HG02870 (cell line): ENCODE data around the gene PLEKHM2.

Source experiments
- ATAC-seq: cut with Tn5 transposase; IDR thresholded peaks from one replicate; pipeline ENCODE4 v1.9.1; 2021; ENCODE audit warnings: mild to moderate bottlenecking, moderate library complexity; ENCODE audit not compliant: unreplicated experiment

PLEKHM2 gene

GRCh38 chr1:15737324-15738319 is 53.5 kb downstream of the PLEKHM2 start:
- no peak for ATAC-seq

- ATAC-seq, result no peak
Observed at GRCh38 chr1:15738416-15739113, 54.4 kb downstream of the PLEKHM2 start.

- ATAC-seq, result no peak
Observed at GRCh38 chr1:15739259-15739658, 55.1 kb downstream of the PLEKHM2 start.

DNA sequence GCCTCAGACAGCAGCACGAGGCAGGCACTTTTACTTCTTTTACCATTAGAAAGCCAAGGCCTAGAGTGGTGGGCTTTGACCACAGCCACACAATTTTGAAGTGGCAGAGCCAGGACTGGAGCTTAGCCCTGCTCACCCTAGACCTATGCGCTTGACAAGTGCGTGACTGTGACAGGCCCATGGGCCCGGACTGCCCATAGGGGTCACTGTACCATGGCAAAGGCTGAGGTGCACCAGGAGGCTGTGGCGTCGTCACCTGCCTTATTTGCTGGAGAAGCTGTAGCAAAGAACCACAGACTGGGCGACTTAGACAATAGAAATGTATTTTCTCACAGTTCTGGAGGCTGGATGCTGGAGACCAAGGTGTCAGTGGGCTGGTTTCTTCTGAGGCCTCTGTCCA is 55.6 kb downstream of the PLEKHM2 start:
- ATAC-seq, result no peak

DNA sequence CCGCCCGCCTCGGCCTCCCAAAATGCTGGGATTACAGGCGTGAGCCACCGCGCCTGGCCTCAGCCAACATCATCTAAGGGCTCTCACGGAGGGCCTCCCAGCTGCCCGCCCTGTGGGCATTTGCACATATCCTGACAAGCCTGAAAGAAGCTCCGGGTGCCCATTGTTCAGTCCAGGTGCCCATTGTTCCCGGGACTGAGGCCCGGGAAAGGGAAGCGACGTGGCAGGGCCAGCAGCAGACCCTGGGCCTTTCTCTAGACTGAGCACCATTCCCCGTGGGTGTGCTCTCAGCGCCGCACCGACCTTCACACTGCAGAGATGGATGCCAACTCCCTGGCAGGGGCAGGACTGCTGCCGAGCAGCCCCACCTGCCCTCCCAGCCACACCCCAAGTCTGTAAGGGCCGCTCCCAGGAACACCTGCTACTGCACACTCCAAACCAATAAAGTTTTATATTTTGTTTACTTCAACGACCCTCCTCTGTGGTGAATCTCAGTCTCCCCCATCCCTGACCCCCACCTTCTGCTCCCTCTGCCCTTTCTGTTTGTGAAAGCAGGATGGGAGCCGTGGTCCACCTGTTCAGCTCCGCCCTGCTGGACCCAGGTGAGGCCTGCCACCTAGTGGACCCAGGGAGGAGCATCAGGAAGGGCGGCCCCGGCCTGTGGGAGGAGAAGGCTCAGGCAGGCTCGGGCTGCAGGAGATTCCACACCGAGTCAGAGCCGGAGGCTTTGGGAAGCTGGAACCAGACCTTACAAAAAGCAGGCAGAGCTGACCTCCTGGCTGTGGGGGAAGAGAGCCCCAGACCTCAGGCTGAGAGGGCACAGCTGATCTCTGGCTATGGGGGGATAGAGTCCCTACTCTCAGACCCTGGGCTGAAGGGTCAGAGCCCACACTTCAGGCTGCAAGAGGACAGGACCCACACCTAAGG is 57.1 kb downstream of the PLEKHM2 start:
- ATAC-seq, result no peak

- no peak for ATAC-seq
Observed at GRCh38 chr1:15742339-15742801, 58.2 kb downstream of the PLEKHM2 start, which contains the start of gene TMEM82. TMEM82 (plus strand) TSS chr1:15742499; CDS start chr1:15742560, 61 bp downstream.

GRCh38 chr1:15744122-15744679 is 60.1 kb downstream of the PLEKHM2 start:
- no peak for ATAC-seq

DNA sequence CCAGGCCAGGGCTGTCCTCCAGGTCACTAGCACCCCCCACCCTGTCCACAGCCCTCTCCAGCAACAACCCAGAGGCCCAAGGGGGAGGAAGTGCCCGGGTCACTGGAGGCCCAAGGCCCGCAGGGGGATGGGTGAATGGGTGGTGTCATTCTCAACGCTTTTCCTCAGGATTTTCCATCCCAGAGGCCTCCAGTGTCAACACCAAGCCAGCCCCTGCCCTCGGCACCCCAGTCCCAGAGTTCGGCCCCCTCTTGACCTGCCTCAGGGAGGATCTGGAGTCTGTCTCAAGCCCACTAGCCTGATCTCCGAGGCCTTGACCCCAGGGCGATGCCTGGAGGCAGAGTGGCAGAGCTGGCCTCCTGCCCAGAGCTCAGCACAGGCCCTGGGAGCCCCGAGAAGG is 63.3 kb downstream of the PLEKHM2 start:
- no peak for ATAC-seq

GRCh38 chr1:15748264-15748663 is 64.1 kb downstream of the PLEKHM2 start:
- ATAC-seq, result no peak

- ATAC-seq, result no peak
Observed at GRCh38 chr1:15748690-15749398, 64.7 kb downstream of the PLEKHM2 start.

GRCh38 chr1:15749399-15750291 is 65.5 kb downstream of the PLEKHM2 start:
- no peak for ATAC-seq

GRCh38 chr1:15750924-15751323 is 66.8 kb downstream of the PLEKHM2 start:
- no peak for ATAC-seq

DNA sequence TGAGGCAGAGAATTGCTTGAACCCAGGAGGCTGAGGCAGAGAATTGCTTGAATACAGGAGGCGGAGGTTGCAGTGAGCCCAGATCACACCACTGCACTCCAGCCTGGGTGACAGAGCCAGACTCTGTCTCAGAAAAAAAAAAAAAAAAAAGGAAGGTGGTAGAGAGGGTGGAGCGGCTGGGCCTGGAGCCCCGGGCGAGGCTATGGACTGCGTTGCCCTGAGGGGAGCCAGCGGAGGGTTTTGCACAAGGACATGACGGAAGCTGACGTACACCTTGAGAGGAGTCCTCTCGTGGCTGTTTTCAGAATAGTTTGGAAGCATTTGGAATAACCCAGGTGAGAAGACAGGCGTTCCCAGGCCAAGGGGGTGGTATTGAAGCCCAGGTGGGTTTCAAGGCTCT is 67.6 kb downstream of the PLEKHM2 start:
- ATAC-seq, result no peak

DNA sequence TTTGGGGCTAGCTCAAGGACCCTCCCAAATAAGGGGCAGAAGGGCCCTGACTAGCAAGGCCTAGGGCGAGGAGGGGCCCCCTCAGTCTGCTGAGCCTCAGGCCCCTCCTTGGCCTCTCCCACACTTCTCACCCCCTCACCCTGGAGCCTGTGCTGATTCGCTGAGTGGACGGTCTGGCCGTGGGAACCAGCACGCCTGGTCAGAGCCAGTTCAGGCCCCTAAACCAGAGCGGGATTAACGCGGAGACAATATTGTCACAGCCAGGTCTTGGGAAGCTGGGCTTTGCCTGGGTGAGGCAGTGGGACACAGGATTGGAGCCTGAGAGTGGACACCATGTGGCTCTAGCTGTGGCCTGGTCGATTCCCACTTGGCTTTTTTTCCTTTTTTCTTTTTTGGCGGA is 69.7 kb downstream of the PLEKHM2 start:
- ATAC-seq, result no peak

DNA sequence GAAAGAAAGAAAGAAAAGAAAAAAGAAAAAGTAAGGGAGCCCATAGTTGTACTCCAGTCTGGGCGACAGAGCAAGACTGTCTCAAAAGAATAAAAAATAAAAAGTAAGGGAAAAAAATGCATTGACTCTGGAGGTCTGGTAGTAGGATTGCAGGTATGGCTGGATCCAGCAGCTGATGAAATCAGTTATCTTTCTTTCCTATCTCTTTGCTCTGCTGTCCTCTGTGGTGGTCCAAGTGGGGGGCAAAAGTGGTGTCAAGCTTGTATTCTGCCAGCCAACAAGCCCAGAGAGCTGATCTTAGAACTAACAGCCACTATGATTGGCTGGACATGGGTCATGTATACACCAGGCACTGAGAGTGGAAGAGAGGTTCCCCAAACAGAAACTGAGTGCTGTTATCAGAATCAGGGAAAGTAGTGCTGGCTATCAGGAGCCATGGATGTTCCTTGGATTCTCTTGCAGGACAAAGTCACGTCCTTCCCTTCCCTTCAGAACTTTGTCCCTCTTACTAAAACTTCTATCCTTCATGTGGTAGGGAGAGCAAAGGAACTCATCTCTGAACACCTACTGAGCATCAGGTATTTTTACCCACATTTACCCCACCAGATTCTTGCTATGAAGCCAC is 71.0 kb downstream of the PLEKHM2 start:
- no peak for ATAC-seq

GRCh38 chr1:15755646-15756040 is 71.5 kb downstream of the PLEKHM2 start:
- ATAC-seq, result no peak

DNA sequence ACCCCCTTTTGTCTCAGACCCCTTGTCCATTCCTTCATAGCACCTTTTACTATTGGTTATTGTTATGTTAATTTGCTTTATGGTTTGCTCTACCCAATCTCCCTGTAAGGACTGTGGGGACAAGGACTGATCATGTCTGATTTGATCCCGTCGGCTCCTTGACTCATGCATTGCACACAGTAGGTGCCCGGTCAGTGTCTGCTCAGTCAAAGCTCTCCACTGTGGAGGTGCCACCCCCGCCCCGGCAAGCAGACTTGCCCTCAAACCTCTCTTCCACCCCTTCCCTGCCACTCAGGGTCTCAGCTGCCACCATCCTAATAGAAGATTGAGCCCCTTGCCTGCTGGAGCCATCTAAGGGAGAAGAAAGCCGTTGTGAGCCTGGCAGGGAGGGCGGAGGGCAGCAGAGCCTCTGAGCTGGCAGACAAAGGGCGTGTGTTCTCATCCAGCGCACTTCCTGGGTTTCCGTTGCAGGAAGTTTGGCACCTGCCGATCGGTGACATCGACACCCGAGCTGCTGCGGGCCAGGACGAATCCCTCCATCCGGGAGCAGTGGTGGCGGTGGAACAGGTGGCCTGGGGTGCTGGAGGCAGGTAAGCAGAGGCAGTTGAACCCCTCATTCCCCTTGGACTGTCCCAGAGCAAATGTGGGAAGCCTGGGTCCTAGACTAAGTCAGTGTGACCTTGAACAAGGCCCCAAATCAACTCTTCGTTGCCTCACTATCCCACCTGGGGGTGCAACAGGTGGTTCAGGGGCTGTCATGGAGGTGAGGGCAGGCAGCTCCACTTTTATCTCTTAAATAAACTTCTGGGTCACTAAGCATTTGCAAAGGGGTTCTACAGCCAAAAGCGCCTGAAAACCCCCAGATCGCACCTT is 72.3 kb downstream of the PLEKHM2 start:
- ATAC-seq, result no peak
